ENCODE data around the gene MLF2.

DNA sequence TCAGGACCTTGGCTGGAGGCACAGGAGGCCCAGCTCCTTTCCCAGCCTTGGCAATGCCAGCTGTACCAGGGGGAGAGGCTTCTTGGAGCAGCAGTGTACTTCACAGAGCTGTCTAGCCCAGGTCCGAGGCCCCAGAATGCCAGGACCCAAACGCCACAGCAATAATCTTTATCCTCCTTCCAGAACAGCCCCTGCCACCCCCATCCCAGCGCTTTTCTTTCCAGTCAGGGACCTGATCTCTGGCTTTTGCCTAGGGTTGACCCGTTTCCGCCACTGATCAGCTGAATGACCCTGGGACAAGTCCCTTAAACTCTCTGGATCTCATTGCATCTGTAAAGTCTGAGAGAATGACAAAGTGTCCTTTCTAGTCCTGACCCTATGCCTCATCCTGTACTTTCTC, 24.4 kb upstream of the MLF2 start:
- no peak for TF ChIP-seq EED (IDR thresholded peaks at IDR 0.05; ENCODE audit: low read depth)
- TF ChIP-seq, protein P1, sequence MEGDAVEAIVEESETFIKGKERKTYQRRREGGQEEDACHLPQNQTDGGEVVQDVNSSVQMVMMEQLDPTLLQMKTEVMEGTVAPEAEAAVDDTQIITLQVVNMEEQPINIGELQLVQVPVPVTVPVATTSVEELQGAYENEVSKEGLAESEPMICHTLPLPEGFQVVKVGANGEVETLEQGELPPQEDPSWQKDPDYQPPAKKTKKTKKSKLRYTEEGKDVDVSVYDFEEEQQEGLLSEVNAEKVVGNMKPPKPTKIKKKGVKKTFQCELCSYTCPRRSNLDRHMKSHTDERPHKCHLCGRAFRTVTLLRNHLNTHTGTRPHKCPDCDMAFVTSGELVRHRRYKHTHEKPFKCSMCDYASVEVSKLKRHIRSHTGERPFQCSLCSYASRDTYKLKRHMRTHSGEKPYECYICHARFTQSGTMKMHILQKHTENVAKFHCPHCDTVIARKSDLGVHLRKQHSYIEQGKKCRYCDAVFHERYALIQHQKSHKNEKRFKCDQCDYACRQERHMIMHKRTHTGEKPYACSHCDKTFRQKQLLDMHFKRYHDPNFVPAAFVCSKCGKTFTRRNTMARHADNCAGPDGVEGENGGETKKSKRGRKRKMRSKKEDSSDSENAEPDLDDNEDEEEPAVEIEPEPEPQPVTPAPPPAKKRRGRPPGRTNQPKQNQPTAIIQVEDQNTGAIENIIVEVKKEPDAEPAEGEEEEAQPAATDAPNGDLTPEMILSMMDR (IDR thresholded peaks at IDR 0.05 in 2 of 3, conservative IDR thresholded peaks at IDR 0.05 in 1 of 3; ENCODE audit: control insufficient read depth in 2 of 3, extremely low read depth in 1 of 3, insufficient read depth in 1 of 3, low read depth in 3 of 3, low read length in 3 of 3), result no peak
- TF ChIP-seq, protein P2, sequence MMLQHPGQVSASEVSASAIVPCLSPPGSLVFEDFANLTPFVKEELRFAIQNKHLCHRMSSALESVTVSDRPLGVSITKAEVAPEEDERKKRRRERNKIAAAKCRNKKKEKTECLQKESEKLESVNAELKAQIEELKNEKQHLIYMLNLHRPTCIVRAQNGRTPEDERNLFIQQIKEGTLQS (IDR thresholded peaks at IDR 0.05; ENCODE audit: borderline replicate concordance, extremely low read depth, low read depth, low read length), result no peak
- no peak for TF ChIP-seq RAD21 (IDR thresholded peaks at IDR 0.05; ENCODE audit: insufficient read depth, low read depth, low read length)
- TF ChIP-seq, protein P3, sequence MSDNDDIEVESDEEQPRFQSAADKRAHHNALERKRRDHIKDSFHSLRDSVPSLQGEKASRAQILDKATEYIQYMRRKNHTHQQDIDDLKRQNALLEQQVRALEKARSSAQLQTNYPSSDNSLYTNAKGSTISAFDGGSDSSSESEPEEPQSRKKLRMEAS (IDR thresholded peaks at IDR 0.05; ENCODE audit: low read depth, low read length), result no peak

Measured in GM12878 (cell line).